HG03457 (cell line): Measurements from ENCODE around the gene LRIG3.

ENCODE experiments used
- ATAC-seq: cut with Tn5 transposase; IDR thresholded peaks from one replicate; pipeline ENCODE4 v1.9.1; 2021; ENCODE audit warnings: moderate number of reproducible peaks; ENCODE audit not compliant: unreplicated experiment

LRIG3 gene

GRCh38 chr12:58932806-58933681 is 12.7 kb upstream of the LRIG3 start:
- no peak for ATAC-seq

DNA sequence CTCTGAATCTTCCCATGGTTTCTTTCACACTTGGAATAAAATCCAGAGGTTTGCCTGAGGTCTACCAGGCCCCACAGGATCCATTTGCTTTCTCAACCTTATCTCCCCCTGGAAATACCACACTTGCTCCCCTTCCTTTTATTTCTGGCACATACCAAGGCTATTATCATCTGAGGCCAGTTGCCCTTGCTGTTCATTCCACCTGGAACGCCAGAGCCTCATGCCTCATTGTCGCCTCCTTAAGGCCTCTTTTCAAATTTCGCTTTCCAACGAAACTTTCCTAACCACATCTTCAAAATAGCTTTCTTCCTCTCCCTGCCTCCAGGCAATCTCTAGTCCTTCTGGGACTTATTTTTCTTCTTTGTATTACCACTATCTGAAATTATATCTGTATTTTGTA is 11.2 kb upstream of the LRIG3 start:
- no peak for ATAC-seq

DNA sequence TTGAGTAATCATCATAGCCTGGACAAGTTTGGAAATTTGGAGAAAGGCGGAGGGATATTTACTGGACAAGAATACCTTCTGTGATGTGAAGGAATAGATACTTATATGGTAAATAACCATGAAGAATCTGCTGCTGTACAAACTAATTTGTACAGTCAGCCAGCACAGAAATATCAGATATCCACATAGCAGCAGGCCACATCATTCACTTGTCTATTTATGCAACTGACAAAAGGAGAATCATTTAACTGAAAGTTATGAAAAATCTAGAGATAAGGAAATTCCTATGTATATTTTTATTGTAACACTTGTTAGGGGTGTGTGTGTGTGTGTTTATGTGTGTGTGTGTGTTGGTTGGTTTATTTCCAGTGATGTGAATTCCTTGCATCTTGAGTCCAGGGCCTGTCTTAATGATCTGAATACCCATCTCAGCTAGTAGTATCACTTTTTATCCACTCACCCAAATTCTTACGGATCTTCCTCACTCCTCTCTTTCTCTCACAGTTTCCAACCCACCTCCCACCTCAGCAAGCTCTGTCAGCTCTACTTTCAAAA is 10.5 kb upstream of the LRIG3 start:
- no peak for ATAC-seq

DNA sequence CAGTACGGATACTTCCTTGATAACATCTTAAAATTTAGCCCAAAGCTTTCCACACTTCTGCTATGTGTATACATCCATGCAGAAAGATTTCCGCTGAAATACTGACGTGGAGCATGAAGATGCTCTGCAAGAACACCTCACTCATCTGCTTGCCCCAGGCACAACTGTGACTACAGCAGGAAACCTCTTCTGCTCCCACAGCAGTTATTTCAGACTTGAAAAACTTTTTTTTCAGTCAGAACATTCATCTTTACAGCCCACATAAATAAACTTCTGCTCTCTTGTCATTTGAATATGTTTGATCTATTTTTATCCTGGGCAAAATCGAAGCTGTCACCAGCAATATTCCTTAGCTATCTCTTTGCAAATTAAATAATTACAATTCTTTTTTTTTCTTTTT is 6.8 kb upstream of the LRIG3 start:
- ATAC-seq, result no peak

DNA sequence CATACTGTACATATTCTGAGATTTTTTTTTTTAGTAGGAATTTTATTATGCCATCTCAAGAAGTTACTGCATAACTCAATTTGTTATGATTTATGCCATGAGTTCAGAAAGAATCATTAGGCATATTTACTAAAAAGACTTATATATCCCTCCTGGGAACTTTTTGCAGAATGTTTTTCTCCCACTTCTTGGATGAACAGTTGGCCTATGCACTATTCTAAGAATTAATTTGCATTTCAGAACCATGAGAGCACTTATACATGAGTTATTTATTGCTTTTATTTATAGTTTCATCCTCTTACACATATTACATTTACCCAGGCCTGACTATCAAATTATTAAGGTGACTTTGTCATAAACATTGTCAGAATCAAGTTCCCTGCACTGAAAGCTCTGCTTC is 6.3 kb upstream of the LRIG3 start:
- ATAC-seq, result no peak

DNA sequence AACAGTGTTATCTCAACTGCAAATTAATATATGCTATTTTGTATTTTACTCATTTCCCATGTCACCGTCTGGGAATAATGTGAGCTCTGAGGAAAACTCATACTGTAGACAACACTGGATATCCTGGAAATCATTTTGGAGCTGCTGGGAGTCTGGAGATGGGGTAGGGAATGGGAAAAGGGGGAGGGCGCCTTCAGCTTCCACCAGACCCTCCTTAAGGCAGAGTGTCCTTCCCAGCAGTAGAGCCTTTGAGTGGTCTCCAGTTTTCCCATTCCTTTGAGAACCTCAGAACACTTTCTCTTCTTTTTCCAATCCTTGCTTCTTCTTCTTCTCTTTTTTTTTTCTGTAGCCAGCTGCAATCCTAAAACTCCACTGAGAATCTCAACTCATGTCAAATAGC is 5.4 kb upstream of the LRIG3 start:
- ATAC-seq, result no peak

DNA sequence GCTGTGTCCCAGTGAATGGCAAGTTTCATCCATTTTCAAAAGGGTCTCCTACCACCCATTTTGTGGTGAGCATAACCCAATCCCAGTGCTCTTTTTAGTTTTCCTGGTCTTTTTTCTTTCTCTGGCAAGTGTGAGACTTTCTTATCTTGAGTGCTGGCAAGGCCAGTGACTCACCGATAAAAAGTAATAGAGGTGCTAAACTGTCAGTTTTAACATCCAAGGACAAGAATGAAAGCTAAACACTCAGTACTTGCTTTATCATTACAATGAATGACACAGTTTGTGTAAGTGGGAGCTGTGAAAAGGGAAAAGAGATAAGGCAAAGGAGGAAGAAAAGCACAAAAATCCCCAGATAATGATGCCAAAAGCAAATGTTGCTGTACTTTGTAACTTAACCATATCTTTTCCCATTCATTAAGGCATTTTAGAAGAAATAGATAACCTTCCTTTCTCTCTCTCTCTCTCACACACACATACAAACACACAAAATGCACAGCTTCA is 4.9 kb upstream of the LRIG3 start:
- ATAC-seq, result no peak

- ATAC-seq, result no peak
Measured at GRCh38 chr12:58924652-58925051, 4.3 kb upstream of the LRIG3 start.

DNA sequence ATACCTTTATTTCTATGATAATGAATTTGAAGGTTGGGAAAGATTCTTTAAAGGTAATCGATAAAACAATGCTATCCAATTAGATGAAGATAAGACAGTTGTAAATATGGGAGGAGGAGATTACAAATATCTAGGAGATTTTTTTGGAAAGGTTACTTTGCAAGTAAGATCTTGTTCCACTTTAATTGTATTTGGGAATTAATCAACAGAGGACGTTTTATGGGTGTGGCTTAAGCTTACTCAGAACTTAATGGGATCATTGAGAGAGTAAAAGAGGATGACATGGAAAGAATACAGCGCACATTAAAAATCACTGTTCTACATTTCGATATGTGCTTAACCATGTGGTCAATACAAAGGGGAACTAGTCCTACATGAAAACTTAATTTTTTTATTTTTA is 3.5 kb upstream of the LRIG3 start:
- ATAC-seq, result no peak

GRCh38 chr12:58922849-58923248 is 2.5 kb upstream of the LRIG3 start:
- no peak for ATAC-seq

- ATAC-seq, result no peak
Measured at GRCh38 chr12:58920961-58921861, 907 bp upstream of the LRIG3 start.

GRCh38 chr12:58919231-58920101 is 838 bp downstream of the LRIG3 start:
- ATAC-seq, result no peak

GRCh38 chr12:58918469-58918844 is 1.8 kb downstream of the LRIG3 start:
- no peak for ATAC-seq

- ATAC-seq, result no peak
Measured at GRCh38 chr12:58917699-58918468, 2.4 kb downstream of the LRIG3 start.

- no peak for ATAC-seq
Measured at GRCh38 chr12:58916921-58917511, 3.3 kb downstream of the LRIG3 start.

DNA sequence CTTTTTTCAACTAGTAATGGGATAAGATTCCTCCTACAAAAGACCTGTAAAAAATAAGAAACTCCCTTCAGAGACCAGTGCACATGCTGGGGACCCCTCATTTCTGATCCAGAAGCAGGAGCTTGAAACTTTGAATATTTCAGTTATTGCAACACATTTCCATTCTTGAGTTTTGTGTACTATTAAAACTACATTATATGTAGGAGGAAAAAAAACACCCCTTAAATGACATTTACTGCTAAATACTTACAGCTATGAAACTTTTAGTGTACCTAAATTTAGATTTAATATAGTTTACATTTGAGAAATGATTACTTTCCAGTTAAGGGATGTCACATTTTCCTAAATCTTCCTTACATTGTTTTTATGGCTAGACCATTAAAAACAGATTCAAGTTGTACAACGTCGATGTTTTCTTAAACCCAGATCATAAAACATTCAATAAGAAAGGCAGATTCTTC is 4.1 kb downstream of the LRIG3 start:
- ATAC-seq, result no peak

- ATAC-seq, result no peak
Measured at GRCh38 chr12:58915634-58916033, 4.7 kb downstream of the LRIG3 start.

- ATAC-seq, result no peak
Measured at GRCh38 chr12:58915037-58915436, 5.3 kb downstream of the LRIG3 start.

GRCh38 chr12:58914457-58914856 is 5.8 kb downstream of the LRIG3 start:
- ATAC-seq, result no peak
